ENCODE results near the gene CHP2.

DNA sequence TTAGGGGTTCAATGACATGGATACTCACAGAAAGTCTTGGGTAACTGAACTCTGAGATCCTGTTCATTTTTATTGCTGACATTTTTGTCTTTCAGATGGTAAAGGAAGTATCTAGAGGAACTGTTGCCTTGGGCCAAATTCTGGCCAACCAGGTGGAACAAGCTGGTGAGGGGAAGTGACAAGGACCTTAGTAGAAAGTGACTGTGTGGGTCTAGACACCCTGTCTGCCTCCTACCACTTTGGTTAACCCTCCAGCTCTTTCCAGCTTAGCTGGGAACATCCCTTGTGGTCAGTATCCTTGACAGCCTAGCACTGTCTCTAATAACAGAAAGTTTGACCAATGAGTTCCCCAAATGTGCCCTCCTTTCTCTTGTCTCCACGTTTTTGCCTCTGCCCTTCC is 52.2 kb downstream of the CHP2 start:
- TF ChIP-seq EZH2 (optimal IDR thresholded peaks at IDR 0.05; ENCODE audit: low read depth, low read length) (no peak), EZH2phosphoT487 (IDR thresholded peaks at IDR 0.05; ENCODE audit: low read length) (no peak)
- TF ChIP-seq, protein P1, sequence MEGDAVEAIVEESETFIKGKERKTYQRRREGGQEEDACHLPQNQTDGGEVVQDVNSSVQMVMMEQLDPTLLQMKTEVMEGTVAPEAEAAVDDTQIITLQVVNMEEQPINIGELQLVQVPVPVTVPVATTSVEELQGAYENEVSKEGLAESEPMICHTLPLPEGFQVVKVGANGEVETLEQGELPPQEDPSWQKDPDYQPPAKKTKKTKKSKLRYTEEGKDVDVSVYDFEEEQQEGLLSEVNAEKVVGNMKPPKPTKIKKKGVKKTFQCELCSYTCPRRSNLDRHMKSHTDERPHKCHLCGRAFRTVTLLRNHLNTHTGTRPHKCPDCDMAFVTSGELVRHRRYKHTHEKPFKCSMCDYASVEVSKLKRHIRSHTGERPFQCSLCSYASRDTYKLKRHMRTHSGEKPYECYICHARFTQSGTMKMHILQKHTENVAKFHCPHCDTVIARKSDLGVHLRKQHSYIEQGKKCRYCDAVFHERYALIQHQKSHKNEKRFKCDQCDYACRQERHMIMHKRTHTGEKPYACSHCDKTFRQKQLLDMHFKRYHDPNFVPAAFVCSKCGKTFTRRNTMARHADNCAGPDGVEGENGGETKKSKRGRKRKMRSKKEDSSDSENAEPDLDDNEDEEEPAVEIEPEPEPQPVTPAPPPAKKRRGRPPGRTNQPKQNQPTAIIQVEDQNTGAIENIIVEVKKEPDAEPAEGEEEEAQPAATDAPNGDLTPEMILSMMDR (IDR thresholded peaks at IDR 0.05; ENCODE audit: low read length) = no peak
